Endothelial cell of umbilical vein (primary cell): ENCODE data around the gene EID2B.

ENCODE experiments used
- CTCF ChIP-seq, 2 donors: IDR thresholded peaks; 1 replicate in 1 of 2; 2 replicates in 1 of 2; pipeline ENCODE4 v1.5.1; 2011; ENCODE audit warnings: low read length in 2 of 2, mild to moderate bottlenecking in 2 of 2, moderate library complexity in 2 of 2, control low read depth in 1 of 2, inconsistent platforms in 1 of 2, low read depth in 1 of 2; ENCODE audit not compliant: insufficient read depth in 1 of 2; ENCODE audit errors: extremely low read depth in 1 of 2
- GATA2 ChIP-seq: IDR thresholded peaks from 2 replicates; pipeline ENCODE4 v1.7.0; 2011; ENCODE audit warnings: low read depth, mild to moderate bottlenecking, moderate library complexity, mixed read lengths, low read length; ENCODE audit not compliant: insufficient read length, insufficient read depth
- POLR2A ChIP-seq: IDR thresholded peaks from 2 replicates; pipeline ENCODE4 v1.6.1; 2012; ENCODE audit warnings: low read depth, mild to moderate bottlenecking, control low read depth, low read length
- POLR2AphosphoS5 ChIP-seq: IDR thresholded peaks from 2 replicates; pipeline ENCODE4 v1.6.1; 2012; ENCODE audit warnings: low read depth, mild to moderate bottlenecking, control low read depth, low read length, moderate library complexity; ENCODE audit not compliant: insufficient read depth

DNA sequence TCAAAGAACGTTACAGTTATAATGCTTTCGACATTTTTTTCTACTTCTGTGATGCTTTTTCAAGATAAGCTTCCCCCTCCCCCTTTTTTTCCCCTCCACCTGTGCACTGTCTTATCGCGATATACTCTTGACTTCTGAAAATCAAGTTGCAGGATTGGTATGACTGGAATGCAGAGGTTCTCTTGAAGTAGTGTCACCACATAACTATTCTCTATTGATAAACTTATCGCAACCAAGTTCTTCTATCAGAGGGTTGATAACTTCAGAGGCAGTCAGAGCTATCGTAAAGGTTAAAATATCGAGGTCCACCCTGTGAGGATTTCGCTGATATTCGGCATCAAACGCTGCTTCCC, 6.5 kb upstream of the EID2B start:
- TF ChIP-seq CTCF (IDR thresholded peaks at IDR 0.05; ENCODE audit: extremely low read depth in 1 of 2, insufficient read depth in 1 of 2, low read depth in 1 of 2, low read length in 2 of 2) (no peak), POLR2A (no peak), POLR2AphosphoS5 (no peak), GATA2 (no peak)
